SU-DHL-6 (cell line): ENCODE data around the gene PHTF1.

ENCODE experiments used
- EZH2phosphoT487 ChIP-seq: fragments of 200-600 bp; sonication (generic), shearing (Covaris generic); conservative IDR thresholded peaks from 2 replicates; pipeline ENCODE4 v1.6.1; 2018; ENCODE audit warnings: mild to moderate bottlenecking, antibody characterized with exemption, low read length, moderate library complexity, mixed read lengths
- TF ChIP-seq, protein P1 (sequence below): fragments of 200-600 bp; sonication (generic); IDR thresholded peaks from one replicate; pipeline ENCODE4 v1.5.1; 2017; ENCODE audit warnings: antibody characterized with exemption, mild to moderate bottlenecking, low read length, moderate library complexity; ENCODE audit not compliant: insufficient read depth, poor library complexity, severe bottlenecking

- TF ChIP-seq, protein P1, sequence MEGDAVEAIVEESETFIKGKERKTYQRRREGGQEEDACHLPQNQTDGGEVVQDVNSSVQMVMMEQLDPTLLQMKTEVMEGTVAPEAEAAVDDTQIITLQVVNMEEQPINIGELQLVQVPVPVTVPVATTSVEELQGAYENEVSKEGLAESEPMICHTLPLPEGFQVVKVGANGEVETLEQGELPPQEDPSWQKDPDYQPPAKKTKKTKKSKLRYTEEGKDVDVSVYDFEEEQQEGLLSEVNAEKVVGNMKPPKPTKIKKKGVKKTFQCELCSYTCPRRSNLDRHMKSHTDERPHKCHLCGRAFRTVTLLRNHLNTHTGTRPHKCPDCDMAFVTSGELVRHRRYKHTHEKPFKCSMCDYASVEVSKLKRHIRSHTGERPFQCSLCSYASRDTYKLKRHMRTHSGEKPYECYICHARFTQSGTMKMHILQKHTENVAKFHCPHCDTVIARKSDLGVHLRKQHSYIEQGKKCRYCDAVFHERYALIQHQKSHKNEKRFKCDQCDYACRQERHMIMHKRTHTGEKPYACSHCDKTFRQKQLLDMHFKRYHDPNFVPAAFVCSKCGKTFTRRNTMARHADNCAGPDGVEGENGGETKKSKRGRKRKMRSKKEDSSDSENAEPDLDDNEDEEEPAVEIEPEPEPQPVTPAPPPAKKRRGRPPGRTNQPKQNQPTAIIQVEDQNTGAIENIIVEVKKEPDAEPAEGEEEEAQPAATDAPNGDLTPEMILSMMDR: no peak
- TF ChIP-seq EZH2phosphoT487: no peak
Observed at GRCh38 chr1:113676524-113676923, 82.8 kb downstream of the PHTF1 start.
